ENCODE results near the gene OPRD1. TPM values are rescaled to one million over a fixed set of nuclear protein-coding genes. Genes with fewer than 3 reads are reported as not detected.

The OPRD1 gene
- total RNA-seq, 4 donors from 2014 or later = not detected

GRCh38 chr1:28803051-28803450 lies 8.9 kb upstream of the OPRD1 start:
- 86% methylated on average over 5 of the region's 5 CpGs for WGBS
- Histone ChIP-seq H3K27ac (no peak overlapping the region), H3K4me3 (no peak overlapping the region), H3K27me3 (peaks cover 5% of the 10 kb centered on the region), H3K9me3 (no peaks in the 10 kb centered on the region), H3K4me1 (no peaks in the 10 kb centered on the region), H3K36me3 (no peaks in the 10 kb centered on the region)
- TF ChIP-seq EP300 (IDR thresholded peaks at IDR 0.05) = no peak
- TF ChIP-seq POLR2A (IDR thresholded peaks at IDR 0.05) = no peak
- no peak for TF ChIP-seq CTCF (IDR thresholded peaks at IDR 0.05)
- no peak for DNase-seq (ENCODE audit: low spot score in 2 of 2)

GRCh38 chr1:28803662-28804061 lies 8.3 kb upstream of the OPRD1 start:
- Histone ChIP-seq H3K4me3 (no peak overlapping the region), H3K27ac (no peak overlapping the region), H3K9me3 (no peaks in the 10 kb centered on the region), H3K4me1 (no peaks in the 10 kb centered on the region), H3K27me3 (peaks cover 5% of the 10 kb centered on the region), H3K36me3 (no peaks in the 10 kb centered on the region)
- no peak for TF ChIP-seq POLR2A (IDR thresholded peaks at IDR 0.05)
- TF ChIP-seq EP300 (IDR thresholded peaks at IDR 0.05) = no peak
- no peak for TF ChIP-seq POLR2AphosphoS5 (IDR thresholded peaks at IDR 0.05)
- TF ChIP-seq CTCF (IDR thresholded peaks at IDR 0.05) = no peak
- no peak for DNase-seq (ENCODE audit: low spot score in 2 of 2)
- 92% methylated on average over 3 of the region's 3 CpGs for WGBS

GRCh38 chr1:28804071-28804470 lies 7.9 kb upstream of the OPRD1 start:
- no peak for TF ChIP-seq CTCF (IDR thresholded peaks at IDR 0.05)
- no peak for TF ChIP-seq POLR2AphosphoS5 (IDR thresholded peaks at IDR 0.05)
- TF ChIP-seq EP300 (IDR thresholded peaks at IDR 0.05) = no peak
- no peak for TF ChIP-seq POLR2A (IDR thresholded peaks at IDR 0.05)
- no peaks in the 10 kb centered on the region for H3K36me3 ChIP-seq
- WGBS = 65% methylated on average over 3 of the region's 3 CpGs

GRCh38 chr1:28807046-28807445 lies 4.9 kb upstream of the OPRD1 start:
- Histone ChIP-seq H3K4me3 (no peak overlapping the region), H3K27ac (no peak overlapping the region), H3K4me1 (no peaks in the 10 kb centered on the region), H3K36me3 (no peaks in the 10 kb centered on the region), H3K9me3 (no peaks in the 10 kb centered on the region), H3K27me3 (peaks cover 20% of the 10 kb centered on the region)
- TF ChIP-seq POLR2A (IDR thresholded peaks at IDR 0.05) = no peak
- TF ChIP-seq CTCF (IDR thresholded peaks at IDR 0.05) = no peak
- no peak for TF ChIP-seq POLR2AphosphoS5 (IDR thresholded peaks at IDR 0.05)
- no peak for TF ChIP-seq EP300 (IDR thresholded peaks at IDR 0.05)
- WGBS = 66% methylated on average over 4 of the region's 4 CpGs
- DNase-seq (ENCODE audit: low spot score in 2 of 2) = no peak

More at GRCh38 chr1:28804071-28804470, 7.9 kb upstream of the OPRD1 start:
- H3K27me3 ChIP-seq = peaks cover 5% of the 10 kb centered on the region
- no peaks in the 10 kb centered on the region for H3K4me1 ChIP-seq
- no peak overlapping the region for H3K27ac ChIP-seq
- no peak overlapping the region for H3K4me3 ChIP-seq
- DNase-seq (ENCODE audit: low spot score in 2 of 2) = no peak
- H3K9me3 ChIP-seq = no peaks in the 10 kb centered on the region

- H3K27me3 ChIP-seq = peaks cover 30% of the 10 kb centered on the region
- 79% methylated on average over 4 of the region's 4 CpGs for whole genome bisulfite sequencing
These were observed 4.0 kb upstream of the OPRD1 start for GRCh38 chr1:28807986-28808385.

More at GRCh38 chr1:28807986-28808385, 4.0 kb upstream of the OPRD1 start:
- no peak for DNase-seq (ENCODE audit: low spot score in 2 of 2)
- H3K36me3 ChIP-seq = no peaks in the 10 kb centered on the region
- no peak for TF ChIP-seq POLR2A (IDR thresholded peaks at IDR 0.05)
- no peak for TF ChIP-seq CTCF (IDR thresholded peaks at IDR 0.05)
- no peak for TF ChIP-seq POLR2AphosphoS5 (IDR thresholded peaks at IDR 0.05)
- TF ChIP-seq EP300 (IDR thresholded peaks at IDR 0.05) = no peak
- no peak overlapping the region for H3K4me3 ChIP-seq
- no peaks in the 10 kb centered on the region for H3K9me3 ChIP-seq
- peaks cover 4% of the 10 kb centered on the region for H3K4me1 ChIP-seq
- no peak overlapping the region for H3K27ac ChIP-seq
